ENCODE measurements around the gene HNRNPA3.
A peak's percentile ranks its signal among the peaks of the same experiment; 100 is the strongest.
"Not testable (repeated sequence)": the region's sequence is repeated elsewhere in the genome, so short reads cannot be mapped to it uniquely, and the experiment has no call there.

Gene HNRNPA3

GRCh38 chr2:177211576-177212105 is 953 bp upstream of the HNRNPA3 start:
- WGBS (ENCODE audit: extremely low coverage, insufficient coverage, insufficient read length) = no CpG with 5 or more reads among the region's 6 CpGs
- peak overlapping the region; percentile 75 for H3K27ac ChIP-seq (ENCODE audit: low read depth, low read length)
- peak overlapping the region; percentile 58 for H4K8ac ChIP-seq (ENCODE audit: low read depth, low read length)
- peak overlapping the region; percentile 45 for H3K9ac ChIP-seq (ENCODE audit: low read length)
- no peak overlapping the region for H2BK120ac ChIP-seq (ENCODE audit: insufficient read depth, low read length, poor library complexity)
- peak overlapping the region; percentile 59 for H4K91ac ChIP-seq (ENCODE audit: low read depth, low read length)
- peaks cover 9% of the 10 kb centered on the region for H3K79me2 ChIP-seq (ENCODE audit: control insufficient read depth, insufficient read depth, low read length, poor library complexity)
- H3K4me2 ChIP-seq (ENCODE audit: low read length) = peak overlapping the region; percentile 65
- no peak overlapping the region for H2AK5ac ChIP-seq (ENCODE audit: low read length)
- H2BK12ac ChIP-seq (ENCODE audit: low read length) = no peak overlapping the region
- H3K4me1 ChIP-seq (ENCODE audit: control insufficient read depth in 1 of 2, insufficient read depth in 2 of 2, low read length in 2 of 2) = no peaks in the 10 kb centered on the region
- no peak overlapping the region for H3K23ac ChIP-seq (ENCODE audit: low read length)
- no peak overlapping the region for H3K18ac ChIP-seq (ENCODE audit: low read length)
- H3K9me3 ChIP-seq (ENCODE audit: insufficient read depth, low read depth, low read length) = no peaks in the 10 kb centered on the region
- peak overlapping the region; percentile 15 for H2BK5ac ChIP-seq (ENCODE audit: low read depth, low read length, poor library complexity)
- DNase-seq = no peak
- peaks cover 2 to 6% of the 10 kb centered on the region in 2 experiments for H3K36me3 ChIP-seq (ENCODE audit: control insufficient read depth in 1 of 2, insufficient read depth in 2 of 2, low read length in 2 of 2)
- H2AFZ ChIP-seq (ENCODE audit: insufficient read depth, low read length, poor library complexity) = no peak overlapping the region
- peaks cover 11% of the 10 kb centered on the region for H3K79me1 ChIP-seq (ENCODE audit: low read length)
- H3K14ac ChIP-seq (ENCODE audit: low read length) = peak overlapping the region; percentile 3
- H3K4me3 ChIP-seq (ENCODE audit: low read depth, low read length) = peak overlapping the region; percentile 49
- peak overlapping the region; percentile 4 for H4K12ac ChIP-seq (ENCODE audit: low read depth, low read length)
- no peaks in the 10 kb centered on the region for H3K27me3 ChIP-seq (ENCODE audit: insufficient read depth, low read length)
- no peak overlapping the region for H3K4ac ChIP-seq (ENCODE audit: low read depth, low read length)

GRCh38 chr2:177212891-177213856 is 580 bp downstream of the HNRNPA3 start:
- Histone ChIP-seq H3K18ac (ENCODE audit: low read length) (peak overlapping the region; percentile 99), H2BK5ac (ENCODE audit: low read depth, low read length, poor library complexity) (peak overlapping the region; percentile 99), H3K9me3 (ENCODE audit: insufficient read depth, low read depth, low read length) (no peaks in the 10 kb centered on the region), H3K4me1 (ENCODE audit: control insufficient read depth in 1 of 2, insufficient read depth in 2 of 2, low read length in 2 of 2) (no peaks in the 10 kb centered on the region), H3K4me2 (ENCODE audit: low read length) (peak overlapping the region; percentile 84), H2AK5ac (ENCODE audit: low read length) (peak overlapping the region; percentile 100), H3K14ac (ENCODE audit: low read length) (peak overlapping the region; percentile 100), H4K91ac (ENCODE audit: low read depth, low read length) (peak overlapping the region; percentile 99), H3K36me3 (ENCODE audit: control insufficient read depth in 1 of 2, insufficient read depth in 2 of 2, low read length in 2 of 2) (peaks cover 9 to 16% of the 10 kb centered on the region in 2 experiments), H3K23ac (ENCODE audit: low read length) (no peak overlapping the region), H3K4me3 (ENCODE audit: low read depth, low read length) (peak overlapping the region; percentile 89), H4K8ac (ENCODE audit: low read depth, low read length) (peak overlapping the region; percentile 100), H3K9ac (ENCODE audit: low read length) (peak overlapping the region; percentile 95), H3K4ac (ENCODE audit: low read depth, low read length) (peak overlapping the region; percentile 99), H2BK120ac (ENCODE audit: insufficient read depth, low read length, poor library complexity) (peak overlapping the region; percentile 98), H4K12ac (ENCODE audit: low read depth, low read length) (peak overlapping the region; percentile 99), H3K27ac (ENCODE audit: low read depth, low read length) (peak overlapping the region; percentile 100), H3K79me2 (ENCODE audit: control insufficient read depth, insufficient read depth, low read length, poor library complexity) (peaks cover 9% of the 10 kb centered on the region), H2BK12ac (ENCODE audit: low read length) (no peak overlapping the region), H2AFZ (ENCODE audit: insufficient read depth, low read length, poor library complexity) (peak overlapping the region; percentile 97), H3K79me1 (ENCODE audit: low read length) (peaks cover 11% of the 10 kb centered on the region), H3K27me3 (ENCODE audit: insufficient read depth, low read length) (no peaks in the 10 kb centered on the region)
- peak; percentile 95 to 98 for DNase-seq
- no CpG with 5 or more reads among the region's 74 CpGs for WGBS (ENCODE audit: extremely low coverage, insufficient coverage, insufficient read length)

GRCh38 chr2:177217247-177217843 is 4.8 kb downstream of the HNRNPA3 start:
- Histone ChIP-seq H3K27ac (ENCODE audit: low read depth, low read length) (no peak overlapping the region), H2AK5ac (ENCODE audit: low read length) (no peak overlapping the region), H2BK12ac (ENCODE audit: low read length) (no peak overlapping the region), H3K4me3 (ENCODE audit: low read depth, low read length) (no peak overlapping the region), H3K23ac (ENCODE audit: low read length) (no peak overlapping the region), H3K18ac (ENCODE audit: low read length) (no peak overlapping the region), H3K4me1 (ENCODE audit: control insufficient read depth in 1 of 2, insufficient read depth in 2 of 2, low read length in 2 of 2) (no peaks in the 10 kb centered on the region), H3K36me3 (ENCODE audit: control insufficient read depth in 1 of 2, insufficient read depth in 2 of 2, low read length in 2 of 2) (peaks cover 11 to 35% of the 10 kb centered on the region in 2 experiments), H4K12ac (ENCODE audit: low read depth, low read length) (no peak overlapping the region), H3K27me3 (ENCODE audit: insufficient read depth, low read length) (no peaks in the 10 kb centered on the region), H2BK5ac (ENCODE audit: low read depth, low read length, poor library complexity) (no peak overlapping the region), H3K9ac (ENCODE audit: low read length) (no peak overlapping the region), H2AFZ (ENCODE audit: insufficient read depth, low read length, poor library complexity) (no peak overlapping the region), H4K8ac (ENCODE audit: low read depth, low read length) (no peak overlapping the region), H3K79me2 (ENCODE audit: control insufficient read depth, insufficient read depth, low read length, poor library complexity) (peaks cover 9% of the 10 kb centered on the region), H3K9me3 (ENCODE audit: insufficient read depth, low read depth, low read length) (no peaks in the 10 kb centered on the region), H4K91ac (ENCODE audit: low read depth, low read length) (no peak overlapping the region), H3K79me1 (ENCODE audit: low read length) (peaks cover 7% of the 10 kb centered on the region), H3K4me2 (ENCODE audit: low read length) (no peak overlapping the region), H3K14ac (ENCODE audit: low read length) (no peak overlapping the region), H2BK120ac (ENCODE audit: insufficient read depth, low read length, poor library complexity) (no peak overlapping the region), H3K4ac (ENCODE audit: low read depth, low read length) (peak overlapping the region; percentile 12)
- no peak for DNase-seq
- WGBS (ENCODE audit: extremely low coverage, insufficient coverage, insufficient read length) = no CpG with 5 or more reads among the region's 5 CpGs

GRCh38 chr2:177219787-177220186 is 7.2 kb downstream of the HNRNPA3 start:
- H3K79me2 ChIP-seq (ENCODE audit: control insufficient read depth, insufficient read depth, low read length, poor library complexity); H2BK5ac ChIP-seq (ENCODE audit: low read depth, low read length, poor library complexity); H4K8ac ChIP-seq (ENCODE audit: low read depth, low read length); H3K4ac ChIP-seq (ENCODE audit: low read depth, low read length); H3K14ac ChIP-seq (ENCODE audit: low read length); H2AK5ac ChIP-seq (ENCODE audit: low read length); H3K79me1 ChIP-seq (ENCODE audit: low read length); H3K23ac ChIP-seq (ENCODE audit: low read length); H3K9me3 ChIP-seq (ENCODE audit: insufficient read depth, low read depth, low read length); H3K4me1 ChIP-seq (ENCODE audit: control insufficient read depth in 1 of 2, insufficient read depth in 2 of 2, low read length in 2 of 2); H3K27ac ChIP-seq (ENCODE audit: low read depth, low read length); H3K9ac ChIP-seq (ENCODE audit: low read length); H2BK12ac ChIP-seq (ENCODE audit: low read length); H4K91ac ChIP-seq (ENCODE audit: low read depth, low read length); H3K4me2 ChIP-seq (ENCODE audit: low read length); H3K18ac ChIP-seq (ENCODE audit: low read length); H4K12ac ChIP-seq (ENCODE audit: low read depth, low read length); H3K27me3 ChIP-seq (ENCODE audit: insufficient read depth, low read length); DNase-seq; H2AFZ ChIP-seq (ENCODE audit: insufficient read depth, low read length, poor library complexity); H2BK120ac ChIP-seq (ENCODE audit: insufficient read depth, low read length, poor library complexity); H3K4me3 ChIP-seq (ENCODE audit: low read depth, low read length): not testable (repeated sequence)
- peaks cover 14 to 39% of the 10 kb centered on the region in 2 experiments for H3K36me3 ChIP-seq (ENCODE audit: control insufficient read depth in 1 of 2, insufficient read depth in 2 of 2, low read length in 2 of 2)
- no CpG with 5 or more reads among the region's 2 CpGs for WGBS (ENCODE audit: extremely low coverage, insufficient coverage, insufficient read length)

Measured in trophoblast cell (in vitro differentiated cells and primary cell).